ENCODE data around the gene PRR14L. TPM values are rescaled to one million over a fixed set of nuclear protein-coding genes. Genes with fewer than 3 reads are reported as not detected.
"Not testable (repeated sequence)": the region's sequence is repeated elsewhere in the genome, so short reads cannot be mapped to it uniquely, and the experiment has no call there.

Gene PRR14L
- total RNA-seq: 10 to 100 TPM; 52.3 to 57.0 TPM
- polyA plus RNA-seq (ENCODE audit: insufficient read depth, low read depth, low replicate concordance): 15.9 TPM
- long read RNA-seq, donor 1: 0 reads
- long read RNA-seq, donor 2: 0 reads

DNA sequence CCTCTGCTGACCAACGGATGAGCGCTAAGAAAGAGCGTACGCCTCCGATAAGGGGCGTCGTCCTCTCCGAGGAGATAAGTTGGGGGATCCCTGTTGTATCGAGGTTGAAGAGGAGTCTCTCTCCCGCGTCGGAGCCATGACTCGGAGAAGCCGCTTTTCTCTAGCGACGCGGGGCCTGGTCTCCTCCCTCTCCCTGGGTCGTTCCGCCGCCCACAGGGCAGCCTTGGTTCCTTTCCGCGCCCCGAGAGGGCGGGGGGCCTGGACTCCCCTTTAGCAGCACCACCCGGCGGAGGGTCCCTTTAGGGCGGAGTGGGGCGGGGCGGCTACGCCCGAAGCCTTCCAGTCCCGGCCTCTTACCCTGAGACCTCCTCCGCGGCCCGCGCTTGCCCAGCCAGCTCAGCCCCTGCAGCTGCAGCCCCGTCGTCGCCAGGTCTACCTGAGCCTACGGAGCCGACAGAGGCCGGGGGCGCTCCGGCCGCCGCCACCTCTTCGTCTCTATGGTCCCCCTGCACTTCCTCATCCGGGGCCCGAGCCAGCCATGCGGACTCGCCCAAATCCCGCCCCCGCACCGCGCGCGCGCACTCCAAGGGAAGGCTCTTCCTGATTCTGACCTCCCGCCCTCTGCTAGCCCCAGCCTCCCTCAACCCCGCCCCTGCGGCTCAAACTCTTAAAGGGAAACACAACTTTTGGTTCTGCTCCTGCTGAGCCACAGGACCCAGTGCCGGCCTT, at the start of gene PRR14L:
Gene PRR14L (minus strand): TSS at position 497 of the 729 bp plus-strand sequence. CDS start 11,272 bp downstream, outside the sequence.
- Histone ChIP-seq H3K27ac (peak within 1 kb of the TSS; percentile 80 to 81), H3K4me3 (peak within 1 kb of the TSS; percentile 93 to 98), H3K9me3 (no peaks in the 10 kb centered on the region), H3K27me3 (no peaks in the 10 kb centered on the region), H3K36me3 (ENCODE audit: low read depth, missing control alignments) (no peaks in the 10 kb centered on the region), H3K4me1 (peaks cover 38% of the 10 kb centered on the region)
- TF ChIP-seq CTCF (IDR thresholded peaks at IDR 0.05) (peak in 1 of 3 experiments; percentile 19), POLR2A (IDR thresholded peaks at IDR 0.05) (peak; percentile 24)
- 1% methylated on average over 27 to 54 of the region's 62 CpGs for WGBS, 2 donors
- peak; percentile 99 for DNase-seq
- intact Hi-C loops (cut with DNase I; ENCODE audit: low total_unique reads): no loop called here

GRCh38 chr22:31799358-31799757, 49.4 kb upstream of the PRR14L start:
- H3K27me3 ChIP-seq; H3K27ac ChIP-seq; H3K9me3 ChIP-seq; H3K36me3 ChIP-seq (ENCODE audit: low read depth, missing control alignments); H3K4me3 ChIP-seq; intact Hi-C loops (cut with DNase I; ENCODE audit: low total_unique reads); H3K4me1 ChIP-seq; DNase-seq: not testable (repeated sequence)
- WGBS, 2 donors: 80 to 83% methylated on average over 8 of the region's 8 CpGs

DNA sequence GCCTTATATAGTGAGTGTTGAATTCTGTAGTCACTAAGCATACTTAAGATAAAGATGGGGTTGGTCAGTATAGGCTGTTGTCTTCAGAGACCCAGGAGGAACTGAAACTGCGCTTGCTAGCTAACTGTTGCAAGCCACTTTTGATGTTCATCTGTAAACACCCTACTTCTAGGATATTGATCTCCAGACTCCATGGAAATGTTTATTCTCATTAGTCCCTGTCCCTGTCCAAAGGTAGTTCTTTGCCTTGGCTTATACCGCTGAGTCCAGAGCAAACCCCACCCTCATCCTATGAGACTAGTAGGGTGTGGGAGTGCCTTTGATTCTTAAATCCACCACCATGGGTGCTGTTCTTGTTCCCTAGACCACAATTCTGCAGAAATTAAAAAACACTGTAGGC, 40.3 kb upstream of the PRR14L start:
- H3K4me1 ChIP-seq: no peaks in the 10 kb centered on the region
- H3K9me3 ChIP-seq: no peaks in the 10 kb centered on the region
- H3K4me3 ChIP-seq: no peak overlapping the region
- TF ChIP-seq CTCF (IDR thresholded peaks at IDR 0.05) (no peak), POLR2A (IDR thresholded peaks at IDR 0.05) (no peak)
- no peak overlapping the region for H3K27ac ChIP-seq
- no peaks in the 10 kb centered on the region for H3K36me3 ChIP-seq (ENCODE audit: low read depth, missing control alignments)
- no peak for DNase-seq
- intact Hi-C loops (cut with DNase I; ENCODE audit: low total_unique reads): no loop called here
- WGBS, 2 donors: 94 to 95% methylated on average over 2 of the region's 2 CpGs
- no peaks in the 10 kb centered on the region for H3K27me3 ChIP-seq

DNA sequence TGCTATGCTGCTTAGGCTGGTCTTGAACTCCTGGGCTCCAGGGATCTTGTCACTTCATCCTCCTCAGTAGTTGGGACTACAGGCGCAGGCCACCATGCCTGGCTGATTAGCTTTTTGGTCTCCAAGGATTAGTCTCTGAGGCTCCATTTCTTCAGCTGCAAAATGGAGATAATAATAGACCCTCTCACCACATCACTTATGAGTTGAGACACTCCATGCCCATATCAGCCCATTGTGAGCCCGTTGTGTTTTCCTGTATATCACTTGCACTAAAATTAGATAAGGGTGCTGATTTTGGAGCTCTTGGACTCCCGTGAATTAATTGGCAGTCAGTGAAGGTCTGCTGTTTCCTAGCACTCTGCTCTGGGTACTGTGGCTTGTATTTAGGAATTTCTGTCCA, 39.9 kb upstream of the PRR14L start:
- H3K4me3 ChIP-seq: no peak overlapping the region
- no peaks in the 10 kb centered on the region for H3K27me3 ChIP-seq
- no peak for DNase-seq
- H3K36me3 ChIP-seq (ENCODE audit: low read depth, missing control alignments): no peaks in the 10 kb centered on the region
- TF ChIP-seq CTCF (IDR thresholded peaks at IDR 0.05): no peak
- no peak for TF ChIP-seq POLR2A (IDR thresholded peaks at IDR 0.05)
- no peak overlapping the region for H3K27ac ChIP-seq
- intact Hi-C loops (cut with DNase I; ENCODE audit: low total_unique reads): no loop called here
- H3K9me3 ChIP-seq: no peaks in the 10 kb centered on the region
- no peaks in the 10 kb centered on the region for H3K4me1 ChIP-seq
- 64 to 77% methylated on average over 3 of the region's 3 CpGs for WGBS, 2 donors

- Histone ChIP-seq H3K36me3 (ENCODE audit: low read depth, missing control alignments) (no peaks in the 10 kb centered on the region), H3K27me3 (no peaks in the 10 kb centered on the region), H3K27ac (no peak overlapping the region), H3K4me3 (no peak overlapping the region), H3K9me3 (no peaks in the 10 kb centered on the region), H3K4me1 (no peaks in the 10 kb centered on the region)
- no peak for DNase-seq
- intact Hi-C loops (cut with DNase I; ENCODE audit: low total_unique reads): no loop called here
- 86 to 96% methylated on average over 4 of the region's 4 CpGs for WGBS, 2 donors
- TF ChIP-seq POLR2A (IDR thresholded peaks at IDR 0.05) (no peak), CTCF (IDR thresholded peaks at IDR 0.05) (no peak)
Observed at GRCh38 chr22:31776231-31776630, 26.3 kb upstream of the PRR14L start.

Data from testis (tissue), 5 donors.